HCT116 (cell line): Measurements from ENCODE around the gene NELFB.

Source experiments
- EGR1 ChIP-seq: IDR thresholded peaks from 2 replicates; pipeline ENCODE4 v1.6.1; 2012; ENCODE audit warnings: low read depth
- EZH2 ChIP-seq: fragments of 200-600 bp; sonication (generic); IDR thresholded peaks from 2 replicates; pipeline ENCODE4 v1.6.1; 2017; ENCODE audit warnings: antibody characterized with exemption, mixed run types
- JUND ChIP-seq: IDR thresholded peaks from 2 replicates; pipeline ENCODE4 v1.6.1; 2012
- RAD21 ChIP-seq: IDR thresholded peaks from 2 replicates; pipeline ENCODE4 v1.6.1; 2012; ENCODE audit warnings: low read depth, mild to moderate bottlenecking
- SIN3A ChIP-seq: IDR thresholded peaks from 2 replicates; pipeline ENCODE4 v1.6.1; 2012; ENCODE audit warnings: low read depth
- SRF ChIP-seq: IDR thresholded peaks from 2 replicates; pipeline ENCODE4 v1.6.1; 2012; ENCODE audit warnings: low read depth
- YY1 ChIP-seq: IDR thresholded peaks from 2 replicates; pipeline ENCODE4 v1.6.1; 2011; ENCODE audit warnings: low read length, low read depth, moderate library complexity, mild to moderate bottlenecking; ENCODE audit not compliant: insufficient replicate concordance; ENCODE audit errors: extremely low read depth
- ZFX ChIP-seq: fragments of 450-650 bp; IDR thresholded peaks from 2 replicates; pipeline ENCODE4 v1.6.1; 2017
- ZNF274 ChIP-seq: fragments of 200-500 bp; sonication (Bioruptor generic); IDR thresholded peaks from 2 replicates; pipeline ENCODE4 v1.6.1; 2014; ENCODE audit warnings: mild to moderate bottlenecking, low read depth, low read length, inconsistent platforms
- TF ChIP-seq, protein P1 (sequence below), 3 experiments: fragments of 200-600 bp in 1 of 3; sonication (generic) in 1 of 3; IDR thresholded peaks in 2 of 3; conservative IDR thresholded peaks in 1 of 3; 2 replicates each; pipeline ENCODE4 v1.5.1; 2012 to 2017; ENCODE audit warnings: low read depth in 2 of 3, low read length in 2 of 3, antibody characterized with exemption in 1 of 3, borderline replicate concordance in 1 of 3, control low read depth in 1 of 3, mild to moderate bottlenecking in 1 of 3, mixed read lengths in 1 of 3, mixed run types in 1 of 3, moderate library complexity in 1 of 3; ENCODE audit not compliant: insufficient read depth in 1 of 3
- TF ChIP-seq, protein P2 (sequence below): IDR thresholded peaks from 2 replicates; pipeline ENCODE4 v1.6.1; 2012; ENCODE audit warnings: low read depth
- TF ChIP-seq, protein P3 (sequence below): IDR thresholded peaks from 2 replicates; pipeline ENCODE4 v1.6.1; 2012

DNA sequence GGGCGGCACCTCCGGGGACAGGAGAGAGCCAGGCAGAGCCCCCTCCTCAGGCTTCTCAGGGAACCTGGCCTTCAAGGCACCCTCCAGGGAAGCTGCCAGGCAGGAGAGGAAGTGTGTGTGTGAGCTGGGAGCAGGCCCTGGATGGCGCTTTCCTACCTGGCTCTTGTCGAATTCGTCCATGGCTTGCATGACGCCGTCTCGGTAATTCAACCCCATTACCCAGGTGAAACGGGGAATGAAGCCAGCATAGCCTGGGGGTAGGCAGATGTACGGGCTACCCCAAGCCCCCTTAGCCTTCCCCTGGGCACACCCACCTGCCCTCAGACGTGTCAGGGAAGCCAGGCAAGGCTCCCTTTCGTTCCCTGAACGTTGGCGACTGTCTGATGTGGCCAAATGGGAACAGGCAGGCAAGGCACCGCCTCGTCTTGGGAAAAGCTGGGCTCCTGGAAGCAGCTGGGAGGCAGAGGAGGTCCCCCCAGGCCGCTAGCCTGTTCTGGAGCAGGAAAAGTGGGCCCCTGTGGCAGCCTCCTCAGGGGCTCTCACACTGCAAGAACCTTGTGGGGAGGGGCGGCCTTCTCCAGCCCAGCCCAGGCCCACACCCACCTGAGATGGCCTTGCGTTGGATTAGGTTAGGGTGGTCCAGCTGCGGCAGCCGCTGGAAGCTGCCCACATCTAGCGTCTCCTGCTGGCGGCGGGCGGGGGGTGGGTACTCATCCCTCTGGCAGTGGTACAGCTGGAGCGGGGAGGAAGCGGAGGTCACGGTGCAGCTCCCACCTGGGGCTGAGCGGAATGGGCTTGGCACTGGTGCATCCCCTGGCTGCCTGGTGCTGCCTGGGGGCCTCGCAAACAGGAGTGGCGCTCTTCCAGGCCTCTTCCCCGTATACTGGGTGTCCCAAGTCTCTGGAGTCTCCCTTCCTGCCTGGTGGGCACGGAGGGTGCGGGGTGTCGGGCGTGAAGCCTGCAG lies 10.4 kb upstream of the NELFB start:
- TF ChIP-seq, protein P1, sequence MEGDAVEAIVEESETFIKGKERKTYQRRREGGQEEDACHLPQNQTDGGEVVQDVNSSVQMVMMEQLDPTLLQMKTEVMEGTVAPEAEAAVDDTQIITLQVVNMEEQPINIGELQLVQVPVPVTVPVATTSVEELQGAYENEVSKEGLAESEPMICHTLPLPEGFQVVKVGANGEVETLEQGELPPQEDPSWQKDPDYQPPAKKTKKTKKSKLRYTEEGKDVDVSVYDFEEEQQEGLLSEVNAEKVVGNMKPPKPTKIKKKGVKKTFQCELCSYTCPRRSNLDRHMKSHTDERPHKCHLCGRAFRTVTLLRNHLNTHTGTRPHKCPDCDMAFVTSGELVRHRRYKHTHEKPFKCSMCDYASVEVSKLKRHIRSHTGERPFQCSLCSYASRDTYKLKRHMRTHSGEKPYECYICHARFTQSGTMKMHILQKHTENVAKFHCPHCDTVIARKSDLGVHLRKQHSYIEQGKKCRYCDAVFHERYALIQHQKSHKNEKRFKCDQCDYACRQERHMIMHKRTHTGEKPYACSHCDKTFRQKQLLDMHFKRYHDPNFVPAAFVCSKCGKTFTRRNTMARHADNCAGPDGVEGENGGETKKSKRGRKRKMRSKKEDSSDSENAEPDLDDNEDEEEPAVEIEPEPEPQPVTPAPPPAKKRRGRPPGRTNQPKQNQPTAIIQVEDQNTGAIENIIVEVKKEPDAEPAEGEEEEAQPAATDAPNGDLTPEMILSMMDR (IDR thresholded peaks at IDR 0.05 in 2 of 3, conservative IDR thresholded peaks at IDR 0.05 in 1 of 3; ENCODE audit: borderline replicate concordance in 1 of 3, insufficient read depth in 1 of 3, low read depth in 2 of 3, low read length in 2 of 3) = no peak
- no peak for TF ChIP-seq JUND
- no peak for TF ChIP-seq ZNF274
- TF ChIP-seq EGR1 = no peak
- TF ChIP-seq SIN3A = no peak
- TF ChIP-seq YY1 = no peak
- TF ChIP-seq EZH2 = no peak
- TF ChIP-seq ZFX = no peak
- TF ChIP-seq, protein P2, sequence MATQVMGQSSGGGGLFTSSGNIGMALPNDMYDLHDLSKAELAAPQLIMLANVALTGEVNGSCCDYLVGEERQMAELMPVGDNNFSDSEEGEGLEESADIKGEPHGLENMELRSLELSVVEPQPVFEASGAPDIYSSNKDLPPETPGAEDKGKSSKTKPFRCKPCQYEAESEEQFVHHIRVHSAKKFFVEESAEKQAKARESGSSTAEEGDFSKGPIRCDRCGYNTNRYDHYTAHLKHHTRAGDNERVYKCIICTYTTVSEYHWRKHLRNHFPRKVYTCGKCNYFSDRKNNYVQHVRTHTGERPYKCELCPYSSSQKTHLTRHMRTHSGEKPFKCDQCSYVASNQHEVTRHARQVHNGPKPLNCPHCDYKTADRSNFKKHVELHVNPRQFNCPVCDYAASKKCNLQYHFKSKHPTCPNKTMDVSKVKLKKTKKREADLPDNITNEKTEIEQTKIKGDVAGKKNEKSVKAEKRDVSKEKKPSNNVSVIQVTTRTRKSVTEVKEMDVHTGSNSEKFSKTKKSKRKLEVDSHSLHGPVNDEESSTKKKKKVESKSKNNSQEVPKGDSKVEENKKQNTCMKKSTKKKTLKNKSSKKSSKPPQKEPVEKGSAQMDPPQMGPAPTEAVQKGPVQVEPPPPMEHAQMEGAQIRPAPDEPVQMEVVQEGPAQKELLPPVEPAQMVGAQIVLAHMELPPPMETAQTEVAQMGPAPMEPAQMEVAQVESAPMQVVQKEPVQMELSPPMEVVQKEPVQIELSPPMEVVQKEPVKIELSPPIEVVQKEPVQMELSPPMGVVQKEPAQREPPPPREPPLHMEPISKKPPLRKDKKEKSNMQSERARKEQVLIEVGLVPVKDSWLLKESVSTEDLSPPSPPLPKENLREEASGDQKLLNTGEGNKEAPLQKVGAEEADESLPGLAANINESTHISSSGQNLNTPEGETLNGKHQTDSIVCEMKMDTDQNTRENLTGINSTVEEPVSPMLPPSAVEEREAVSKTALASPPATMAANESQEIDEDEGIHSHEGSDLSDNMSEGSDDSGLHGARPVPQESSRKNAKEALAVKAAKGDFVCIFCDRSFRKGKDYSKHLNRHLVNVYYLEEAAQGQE = no peak
- TF ChIP-seq, protein P3, sequence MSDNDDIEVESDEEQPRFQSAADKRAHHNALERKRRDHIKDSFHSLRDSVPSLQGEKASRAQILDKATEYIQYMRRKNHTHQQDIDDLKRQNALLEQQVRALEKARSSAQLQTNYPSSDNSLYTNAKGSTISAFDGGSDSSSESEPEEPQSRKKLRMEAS = no peak
- no peak for TF ChIP-seq RAD21
- TF ChIP-seq SRF = no peak
